GM12878 (cell line): Measurements from ENCODE around the gene SCN8A. TPM values are rescaled to one million over a fixed set of nuclear protein-coding genes. Genes with fewer than 3 reads are reported as not detected.

ENCODE experiments used
- ATAC-seq: fragments of 200-7000 bp; cut with Tn5 transposase; 3 replicates; pipeline ENCODE4 v1.9.1; 2020; ENCODE audit warnings: mild to moderate bottlenecking, moderate library complexity
- BruUV-seq: library from RNA; stranded (reverse); fragments of 400-500 nt; replicated peaks from 2 replicates; lab custom pipeline; 2021; lab: Mats Ljungman, UMichigan
- CTCF ChIA-PET: fragments of 300-600 bp; sonication (Branson Sonifier 250); formaldehyde crosslinking; extraction: SDS; loops from one replicate; lab custom pipeline; 2021; ENCODE audit warnings: inconsistent platforms; lab: Yijun Ruan, JAX
- POLR2A ChIA-PET: fragments of 350-600 bp; formaldehyde crosslinking; extraction: SDS; loops from one replicate; lab custom pipeline; 2021; ENCODE audit warnings: inconsistent platforms; lab: Charles Lee
- RAD21 ChIA-PET: fragments of 300-600 bp; sonication (Branson Sonifier 250); formaldehyde crosslinking; loops from one replicate; lab custom pipeline; 2023; ENCODE audit warnings: antibody characterized with exemption; ENCODE audit not compliant: unreplicated experiment; lab: Charles Lee
- SMC1A ChIA-PET: fragments of 300-600 bp; sonication (Branson Sonifier 250); formaldehyde crosslinking; loops from one replicate; lab custom pipeline; 2023; ENCODE audit not compliant: unreplicated experiment, uncharacterized antibody; lab: Charles Lee
- DNase-seq: peaks from one replicate; pipeline ENCODE4 v3.0.0-alpha.2; 2011; ENCODE audit warnings: low read depth, low spot score
- FAIRE-seq: peaks from 3 replicates; lab custom pipeline; 2011; peaks lifted over from hg19 to GRCh38; lab: Jason Lieb, UNC
- H2AFZ ChIP-seq: 2 replicates; pipeline ENCODE4 v1.6.0; 2011; ENCODE audit warnings: low read depth, low read length, control low read depth; ENCODE audit not compliant: control insufficient read depth
- H3K27ac ChIP-seq: 2 replicates; pipeline ENCODE4 v1.5.1; 2011; ENCODE audit warnings: control low read depth; ENCODE audit not compliant: control insufficient read depth, insufficient read depth
- H3K27me3 ChIP-seq, 2 experiments: replicated peaks in 1 of 2; 2 replicates each; pipeline versions ENCODE4 v1.6.0 to v1.6.1; 2011; ENCODE audit warnings: low read length in 1 of 2; ENCODE audit not compliant: control insufficient read depth in 2 of 2, insufficient read depth in 2 of 2
- H3K36me3 ChIP-seq, 2 experiments: 2 replicates each; pipeline ENCODE4 v1.5.1; 2011; ENCODE audit warnings: low read length in 1 of 2; ENCODE audit not compliant: control insufficient read depth in 2 of 2, insufficient read depth in 2 of 2
- H3K4me1 ChIP-seq: 2 replicates; pipeline ENCODE4 v1.6.1; 2011; ENCODE audit warnings: mild to moderate bottlenecking, low read length, moderate library complexity, mixed read lengths; ENCODE audit not compliant: control insufficient read depth, insufficient read depth
- H3K4me2 ChIP-seq: 2 replicates; pipeline ENCODE4 v1.6.0; 2011; ENCODE audit warnings: control low read depth; ENCODE audit not compliant: control insufficient read depth, insufficient read depth
- H3K4me3 ChIP-seq: fragments of 200-600 bp; sonication (generic); 2 replicates; pipeline ENCODE4 v1.5.1; 2016
- H3K79me2 ChIP-seq: 2 replicates; pipeline ENCODE4 v1.6.0; 2011; ENCODE audit warnings: low read length; ENCODE audit not compliant: control insufficient read depth, insufficient read depth
- H3K9ac ChIP-seq: 2 replicates; pipeline ENCODE4 v1.8.0; 2011; ENCODE audit warnings: low read length, control low read depth, mixed read lengths; ENCODE audit not compliant: control insufficient read depth, insufficient read depth
- H3K9me3 ChIP-seq: replicated peaks from 3 replicates; pipeline ENCODE4 v1.5.1; 2011; ENCODE audit warnings: mild to moderate bottlenecking, low read length; ENCODE audit not compliant: control insufficient read depth, insufficient read depth
- H4K20me1 ChIP-seq: 2 replicates; pipeline ENCODE4 v1.6.0; 2011; ENCODE audit not compliant: control insufficient read depth, insufficient read depth
- BCLAF1 ChIP-seq: fragments of 450-650 bp; IDR thresholded peaks from 2 replicates; pipeline ENCODE4 v1.6.1; 2017; ENCODE audit warnings: antibody characterized with exemption, mild to moderate bottlenecking, moderate library complexity
- BHLHE40 ChIP-seq, 2 experiments: fragments of 450-650 bp in 1 of 2; IDR thresholded peaks; 2 replicates each; pipeline ENCODE4 v1.6.1; 2011 to 2017; ENCODE audit warnings: low read depth in 2 of 2, borderline replicate concordance in 1 of 2, improper control_type of control experiment in 1 of 2, low read length in 1 of 2, mild to moderate bottlenecking in 1 of 2
- JUNB ChIP-seq: IDR thresholded peaks from 2 replicates; pipeline ENCODE4 v1.6.1; 2016; ENCODE audit warnings: antibody characterized with exemption, mild to moderate bottlenecking
- JUND ChIP-seq: IDR thresholded peaks from 2 replicates; pipeline ENCODE4 v1.6.1; 2012; ENCODE audit warnings: low read depth, mild to moderate bottlenecking, low read length, improper control_type of control experiment, moderate library complexity
- MTA2 ChIP-seq: fragments of 450-650 bp; IDR thresholded peaks from 2 replicates; pipeline ENCODE4 v1.6.1; 2016; ENCODE audit warnings: low read depth, mild to moderate bottlenecking, moderate library complexity
- MXI1 ChIP-seq: fragments of 150-350 bp; IDR thresholded peaks from 2 replicates; pipeline ENCODE4 v1.6.1; 2011; ENCODE audit warnings: low read depth, mild to moderate bottlenecking, inconsistent platforms, low read length, improper control_type of control experiment
- NFIC ChIP-seq: IDR thresholded peaks from 2 replicates; pipeline ENCODE4 v1.6.1; 2012; ENCODE audit warnings: low read depth, mild to moderate bottlenecking, inconsistent platforms, low read length, moderate library complexity
- NFXL1 ChIP-seq: fragments of 450-650 bp; IDR thresholded peaks from 2 replicates; pipeline ENCODE4 v1.6.1; 2017; ENCODE audit warnings: antibody characterized with exemption, mild to moderate bottlenecking, borderline replicate concordance
- NR2C2 ChIP-seq: IDR thresholded peaks from 2 replicates; pipeline ENCODE4 v1.6.1; 2011; ENCODE audit warnings: borderline replicate concordance, low read depth; ENCODE audit not compliant: control insufficient read depth, insufficient read length
- POLR2AphosphoS5 ChIP-seq: IDR thresholded peaks from 2 replicates; pipeline ENCODE4 v1.6.1; 2011; ENCODE audit warnings: mild to moderate bottlenecking, low read length, inconsistent platforms
- RCOR1 ChIP-seq: conservative IDR thresholded peaks from 2 replicates; pipeline ENCODE4 v1.6.1; 2012; ENCODE audit warnings: low read depth, low read length, improper control_type of control experiment
- YBX1 ChIP-seq: fragments of 450-650 bp; IDR thresholded peaks from 2 replicates; pipeline ENCODE4 v1.6.1; 2016; ENCODE audit warnings: antibody characterized with exemption
- ZBTB4 ChIP-seq: fragments of 450-650 bp; formaldehyde crosslinking; IDR thresholded peaks from 2 replicates; pipeline ENCODE4 v1.4.0; 2022; ENCODE audit warnings: mild to moderate bottlenecking, moderate library complexity
- ZSCAN29 ChIP-seq: fragments of 450-650 bp; IDR thresholded peaks from 2 replicates; pipeline ENCODE4 v1.6.1; 2017; ENCODE audit warnings: mild to moderate bottlenecking, moderate library complexity
- WGBS: methylation state at CpG from one replicate; pipeline ENCODE4 v1.1.6; 2016; ENCODE audit warnings: low lambda C conversion rate; ENCODE audit not compliant: insufficient replicate concordance, insufficient coverage; ENCODE audit errors: missing lambda C conversion rate; 5-methylcytosine and 5-hydroxymethylcytosine counted together
- in situ Hi-C: fragments of 300-500 bp; cut with MboI; formaldehyde crosslinking; loops from 9 replicates; pipeline ENCODE4 v1.14.3; 2018; ENCODE audit warnings: mixed read lengths
- intact Hi-C: fragments of 100-400 bp; cut with micrococcal nuclease; formaldehyde crosslinking; loops from one replicate; pipeline ENCODE4 v1.14.2; 2022; ENCODE audit not compliant: unreplicated experiment
- polyA plus RNA-seq, 11 experiments: library from polyadenylated mRNA; depleted of rRNA in 4 of 11; unstranded in 6 of 11; stranded (reverse) in 5 of 11; fragments of >200 nt; fragmentation: Nextera tagmentation in 4 of 11; fragmentation: Illumina TruSeq in 1 of 11; extraction: Ambion mirVana in 4 of 11; extraction: Trizol in 1 of 11; gene quantifications; 1 replicate in 1 of 11; 2 replicates in 10 of 11; pipeline versions ENCODE4 v1.2.1 to v1.2.3, GENCODE V29; 2011 to 2016; ENCODE audit warnings: inconsistent platforms in 2 of 11, missing spikeins in 2 of 11, low read depth in 1 of 11
- total RNA-seq, 4 experiments: library from RNA; depleted of rRNA in 3 of 4; stranded (reverse); fragments of >200 nt in 3 of 4; fragmentation: Illumina TruSeq in 1 of 4; extraction: Trizol in 1 of 4; gene quantifications; 2 replicates each; pipeline versions ENCODE4 v1.2.1 to v1.2.3, GENCODE V29; 2013 to 2021

Gene SCN8A
- total and polyA plus RNA-seq, 10 of the 15 experiments (the other 5 are each of a cell fraction or from before 2014, with no cell fraction given), result 0.02 to 0.23 (median 0.06) TPM; not detected in 2

GRCh38 chr12:51846911-51847642 is 256.0 kb downstream of the SCN8A start:
- H2AFZ ChIP-seq, result no peak overlapping the region

GRCh38 chr12:51847643-51848325 is 256.8 kb downstream of the SCN8A start:
- in situ Hi-C loops, result no loop called here
- Histone ChIP-seq H3K27me3 (peaks cover under 1 to 8% of the 10 kb centered on the region in 2 experiments; a peak in 3 of 4 replicates), H4K20me1 (no peaks in the 10 kb centered on the region)
- TF ChIP-seq BCLAF1 (no peak), NFXL1 (no peak), ZBTB4 (no peak), JUND (no peak), JUNB (no peak), YBX1 (no peak), RCOR1 (no peak)

More at GRCh38 chr12:51846911-51847642, 256.0 kb downstream of the SCN8A start:
- FAIRE-seq, result no peak
- ChIA-PET CTCF (no interaction called here), POLR2A (no interaction called here), RAD21 (no interaction called here), SMC1A (no interaction called here)
- Histone ChIP-seq H3K27ac (no peak overlapping the region), H3K27me3 (peaks cover 2 to 11% of the 10 kb centered on the region in 2 experiments; a peak in 3 of 4 replicates), H3K4me2 (no peak overlapping the region), H3K36me3 (no peaks in the 10 kb centered on the region), H3K9me3 (no peaks in the 10 kb centered on the region), H3K4me3 (no peak overlapping the region), H3K4me1 (no peaks in the 10 kb centered on the region), H4K20me1 (no peaks in the 10 kb centered on the region), H3K79me2 (no peaks in the 10 kb centered on the region), H3K9ac (no peak overlapping the region)
- TF ChIP-seq ZSCAN29, result no peak
- no peak for TF ChIP-seq BHLHE40 (IDR thresholded peaks at IDR 0.05; ENCODE audit: borderline replicate concordance in 1 of 2, low read depth in 2 of 2, low read length in 1 of 2)
- no peak for TF ChIP-seq MTA2
- no peak for TF ChIP-seq POLR2AphosphoS5
- TF ChIP-seq MXI1, result no peak
- no peak for TF ChIP-seq NR2C2
- TF ChIP-seq JUNB, result no peak
- TF ChIP-seq NFIC, result no peak
- DNase-seq, result no peak
- WGBS, result 9% methylated on average over 26 of the region's 59 CpGs
- in situ Hi-C loops, result no loop called here
- ATAC-seq, result no peak
- intact Hi-C loops, result no loop called here
- BruUV-seq, result no TSS peak

More at GRCh38 chr12:51847643-51848325, 256.8 kb downstream of the SCN8A start:
- WGBS, result 2% methylated on average over 19 of the region's 40 CpGs
- no peak for FAIRE-seq
- Histone ChIP-seq H3K4me3 (no peak overlapping the region), H3K4me2 (no peak overlapping the region), H2AFZ (no peak overlapping the region), H3K36me3 (no peaks in the 10 kb centered on the region), H3K9ac (no peak overlapping the region), H3K9me3 (no peaks in the 10 kb centered on the region), H3K79me2 (no peaks in the 10 kb centered on the region), H3K4me1 (no peaks in the 10 kb centered on the region), H3K27ac (no peak overlapping the region)
- RAD21 ChIA-PET, result no interaction called here
- intact Hi-C loops, result no loop called here
- no peak for ATAC-seq
- POLR2A ChIA-PET, result no interaction called here
- DNase-seq, result no peak
- BruUV-seq, result no TSS peak
- SMC1A ChIA-PET, result no interaction called here
- CTCF ChIA-PET, result no interaction called here
